K562 (cell line): ENCODE data around the gene MYRFL. TPM values are rescaled to one million over a fixed set of nuclear protein-coding genes. Genes with fewer than 3 reads are reported as not detected.

Experiments
- ATAC-seq: fragments of 200-7000 bp; cut with Tn5 transposase; 3 replicates; pipeline ENCODE4 v1.9.1; 2020; ENCODE audit warnings: moderate library complexity
- BruUV-seq: library from RNA; stranded (reverse); fragments of 400-500 nt; replicated peaks from 2 replicates; lab custom pipeline; 2021; lab: Mats Ljungman, UMichigan
- CTCF ChIA-PET: fragments of 300-600 bp; formaldehyde crosslinking; extraction: SDS; loops from one replicate; lab custom pipeline; 2021; ENCODE audit warnings: low intra/inter-chr PET ratio; lab: Yijun Ruan, JAX
- POLR2A ChIA-PET: fragments of 300-600, 350-650 bp; sonication (Branson Sonifier 250); formaldehyde crosslinking; extraction: SDS; loops from one replicate; lab custom pipeline; 2021; ENCODE audit warnings: antibody characterized with exemption, inconsistent platforms; lab: Yijun Ruan, JAX
- DNase-seq, 4 experiments: peaks; one replicate each; pipeline versions ENCODE4 v3.0.0 to v3.0.0-alpha.2; 2011 to 2018; ENCODE audit warnings: low spot score in 3 of 4, mixed read lengths in 3 of 4; ENCODE audit errors: extremely low read depth in 1 of 4
- FAIRE-seq: peaks from 2 replicates; lab custom pipeline; 2011; peaks lifted over from hg19 to GRCh38; lab: Jason Lieb, UNC
- H2AFZ ChIP-seq: 2 replicates; pipeline ENCODE4 v1.6.0; 2011; ENCODE audit warnings: low read depth, low read length, control low read depth, inconsistent platforms
- H3K27ac ChIP-seq: fragments of 200-600 bp; 3 replicates; pipeline ENCODE4 v1.8.0; 2011; ENCODE audit warnings: low read depth, mild to moderate bottlenecking, control low read depth, inconsistent platforms, low read length, moderate library complexity, mixed read lengths; ENCODE audit errors: extremely low read depth
- H3K27me3 ChIP-seq, 2 experiments: fragments of 300-600 bp in 1 of 2; 2 replicates in 1 of 2; 3 replicates in 1 of 2; pipeline versions ENCODE4 v1.6.0 to v1.8.0; 2011; ENCODE audit warnings: inconsistent platforms in 2 of 2, low read length in 2 of 2, mild to moderate bottlenecking in 1 of 2, mixed read lengths in 1 of 2, moderate library complexity in 1 of 2; ENCODE audit not compliant: control insufficient read depth in 2 of 2, insufficient read depth in 2 of 2
- H3K36me3 ChIP-seq: fragments of 300-600 bp; 3 replicates; pipeline ENCODE4 v1.8.0; 2011; ENCODE audit warnings: mild to moderate bottlenecking, low read length, inconsistent platforms; ENCODE audit not compliant: control insufficient read depth, insufficient read depth
- H3K4me1 ChIP-seq, 2 experiments: fragments of 200-600 bp in 1 of 2; replicated peaks in 1 of 2; 2 replicates in 1 of 2; 3 replicates in 1 of 2; pipeline versions ENCODE4 v1.5.1 to v1.8.0; 2011; ENCODE audit warnings: inconsistent platforms in 2 of 2, low read length in 2 of 2, mild to moderate bottlenecking in 1 of 2, mixed read lengths in 1 of 2, moderate library complexity in 1 of 2; ENCODE audit not compliant: control insufficient read depth in 2 of 2, insufficient read depth in 2 of 2
- H3K4me2 ChIP-seq: 2 replicates; pipeline ENCODE4 v1.6.1; 2011; ENCODE audit warnings: low read length, control low read depth, inconsistent platforms, mixed read lengths; ENCODE audit not compliant: insufficient read depth
- H3K4me3 ChIP-seq: fragments of 200-600 bp; sonication (generic), shearing (Covaris generic); 2 replicates; pipeline ENCODE4 v1.5.1; 2016; ENCODE audit warnings: control low read depth, inconsistent platforms
- H3K79me2 ChIP-seq: fragments of 200-600 bp; 3 replicates; pipeline ENCODE4 v1.8.0; 2011; ENCODE audit warnings: low read length, inconsistent platforms; ENCODE audit not compliant: control insufficient read depth, insufficient read depth
- H3K9ac ChIP-seq, 2 experiments: 2 replicates each; pipeline versions ENCODE4 v1.6.0 to v1.6.1; 2011; ENCODE audit warnings: low read depth in 2 of 2, low read length in 2 of 2, control low read depth in 1 of 2, inconsistent platforms in 1 of 2, mild to moderate bottlenecking in 1 of 2, mixed read lengths in 1 of 2; ENCODE audit not compliant: insufficient read depth in 1 of 2
- H3K9me1 ChIP-seq: one replicate; pipeline ENCODE4 v1.6.0; 2011; ENCODE audit warnings: inconsistent platforms, mild to moderate bottlenecking, low read length, moderate library complexity; ENCODE audit not compliant: control insufficient read depth, insufficient read depth
- H3K9me3 ChIP-seq: replicated peaks from 2 replicates; pipeline ENCODE4 v1.5.1; 2011; ENCODE audit warnings: low read depth, low read length, inconsistent platforms; ENCODE audit not compliant: control insufficient read depth, insufficient read depth
- H4K20me1 ChIP-seq: replicated peaks from 2 replicates; pipeline ENCODE4 v1.6.1; 2011; ENCODE audit warnings: low read length, inconsistent platforms, mixed read lengths; ENCODE audit not compliant: control insufficient read depth, insufficient read depth
- E2F4 ChIP-seq: sonication (generic); formaldehyde crosslinking; IDR thresholded peaks from 2 replicates; pipeline ENCODE4 v1.8.0; 2022; ENCODE audit warnings: mild to moderate bottlenecking, low read depth, missing genetic modification reagents
- MGA ChIP-seq: fragments of 450-650 bp; IDR thresholded peaks from 2 replicates; pipeline ENCODE4 v1.6.1; 2016; ENCODE audit warnings: mild to moderate bottlenecking, moderate library complexity
- RFX1 ChIP-seq: fragments of 450-650 bp; IDR thresholded peaks from 2 replicates; pipeline ENCODE4 v1.6.1; 2016; ENCODE audit warnings: mild to moderate bottlenecking, moderate library complexity
- ZNF717 ChIP-seq: fragments of 250-450 bp; sonication (Bioruptor Pico); IDR thresholded peaks from 2 replicates; pipeline ENCODE4 v1.5.0; 2021
- WGBS: fragments of 100-300 bp; shearing (Covaris generic); methylation state at CpG from one replicate; pipeline ENCODE4 v1.1.6; 2016; ENCODE audit warnings: low coverage, mixed read lengths; ENCODE audit not compliant: insufficient coverage; ENCODE audit errors: missing lambda C conversion rate; 5-methylcytosine and 5-hydroxymethylcytosine counted together
- in situ Hi-C: fragments of 300-500 bp; cut with MboI; formaldehyde crosslinking; loops from 4 replicates; pipeline ENCODE4 v1.15.0; 2018; ENCODE audit warnings: inconsistent platforms, mixed read lengths
- intact Hi-C: fragments of 100-400 bp; cut with micrococcal nuclease; formaldehyde crosslinking; loops from 2 replicates; pipeline ENCODE4 v1.14.2; 2022
- polyA plus RNA-seq, 8 experiments: library from polyadenylated mRNA; depleted of rRNA in 4 of 8; stranded (reverse) in 5 of 8; unstranded in 3 of 8; fragments of >200 nt; fragmentation: Nextera tagmentation in 2 of 8; fragmentation: Illumina TruSeq in 1 of 8; extraction: Ambion mirVana in 2 of 8; extraction: Trizol in 1 of 8; gene quantifications; 2 replicates each; pipeline versions ENCODE4 v1.2.1 to v1.2.3, GENCODE V29; 2011 to 2014; ENCODE audit warnings: inconsistent platforms in 1 of 8, missing spikeins in 1 of 8
- total RNA-seq, 7 experiments: library from RNA; depleted of rRNA in 6 of 7; stranded (reverse); fragments of >200 nt in 6 of 7; fragmentation: Illumina TruSeq in 2 of 7; extraction: Trizol in 2 of 7; gene quantifications; 2 replicates each; pipeline versions ENCODE4 v1.2.1 to v1.2.3, GENCODE V29; 2011 to 2021; ENCODE audit warnings: low replicate concordance in 1 of 7

Gene MYRFL
- total and polyA plus RNA-seq, 9 of the 15 experiments (the other 6 are each of a cell fraction or from before 2014, with no cell fraction given): not detected

DNA sequence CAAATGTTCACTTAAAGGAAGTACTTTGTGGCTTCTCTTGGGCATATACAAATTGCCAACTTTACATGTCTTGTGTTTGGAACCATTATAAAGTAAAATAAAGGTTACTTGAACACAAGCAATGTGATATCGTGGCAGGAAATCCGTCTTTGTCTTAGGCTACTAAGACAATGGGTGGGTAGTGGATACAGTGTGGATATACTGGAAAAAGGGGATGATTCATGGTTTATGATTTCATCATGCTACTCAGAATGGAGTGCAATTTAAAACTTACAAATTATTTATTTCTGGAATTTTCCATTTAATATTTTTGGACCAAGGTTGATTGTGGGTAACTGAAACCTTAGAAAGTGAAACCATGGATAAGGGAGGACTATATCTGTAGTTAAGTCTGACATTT lies 48.4 kb downstream of the MYRFL start:
- intact Hi-C loops: loop anchor here (5.0 to 10.0 kb wide), 3 partner anchors 241 to 971 kb away; no protein-coding TSS in a partner anchor
- Histone ChIP-seq H3K4me3 (no peak overlapping the region), H3K4me1 (no peaks in the 10 kb centered on the region), H2AFZ (no peak overlapping the region), H3K9ac (no peak overlapping the region), H4K20me1 (no peaks in the 10 kb centered on the region), H3K27me3 (peaks cover 9 to 13% of the 10 kb centered on the region in 2 experiments), H3K9me1 (no peaks in the 10 kb centered on the region), H3K9me3 (no peaks in the 10 kb centered on the region), H3K36me3 (no peaks in the 10 kb centered on the region), H3K4me2 (no peak overlapping the region), H3K79me2 (no peaks in the 10 kb centered on the region), H3K27ac (no peak overlapping the region)
- TF ChIP-seq MGA (no peak), RFX1 (no peak), ZNF717 (CRISPR knock-in tag) (no peak), E2F4 (no peak)
- ChIA-PET POLR2A (interaction anchor here (0.6 kb wide), 1 partner anchor 722 kb away, joined by 3 read pairs; no protein-coding TSS in a partner anchor), CTCF (no interaction called here)
- no peak for DNase-seq
- 3% methylated on average over 2 of the region's 2 CpGs for WGBS
- FAIRE-seq: no peak
- no peak for ATAC-seq
- no TSS peak for BruUV-seq
- in situ Hi-C loops: no loop called here
